GM20000 (cell line): ENCODE measurements around the gene C22orf39.

Source experiments
- DNase-seq: peaks from one replicate; pipeline ENCODE4 v3.0.0; 2012; ENCODE audit warnings: low spot score
- CTCF ChIP-seq: IDR thresholded peaks from 2 replicates; pipeline ENCODE4 v1.5.1; 2012; ENCODE audit warnings: mild to moderate bottlenecking, control low read depth; ENCODE audit errors: extremely low read depth, missing control alignments

C22orf39 gene

GRCh38 chr22:19466848-19467752 lies 19.6 kb upstream of the C22orf39 start:
- TF ChIP-seq CTCF, result no peak
- DNase-seq, result no peak

- no peak for TF ChIP-seq CTCF
- DNase-seq, result no peak
Observed at GRCh38 chr22:19466126-19466716, 18.7 kb upstream of the C22orf39 start.

- DNase-seq, result no peak
- no peak for TF ChIP-seq CTCF
Observed at GRCh38 chr22:19464975-19465374, 17.5 kb upstream of the C22orf39 start.

- TF ChIP-seq CTCF, result no peak
- DNase-seq, result no peak
Observed at GRCh38 chr22:19464546-19464945, 17.0 kb upstream of the C22orf39 start.

- TF ChIP-seq CTCF, result no peak
- no peak for DNase-seq
Observed at GRCh38 chr22:19463491-19464469, 16.3 kb upstream of the C22orf39 start.

- TF ChIP-seq CTCF, result no peak
- no peak for DNase-seq
Observed at GRCh38 chr22:19463008-19463407, 15.5 kb upstream of the C22orf39 start.
